Breast epithelium (tissue), 4 donors: ENCODE results near the gene RAET1E. TPM values are rescaled to one million over a fixed set of nuclear protein-coding genes. Genes with fewer than 3 reads are reported as not detected.
"Not testable (repeated sequence)": the region's sequence is repeated elsewhere in the genome, so short reads cannot be mapped to it uniquely, and the experiment has no call there.

Experiments used
- DNase-seq, 2 donors: peaks; one replicate each; pipeline ENCODE4 v3.0.0-alpha.2; 2019; ENCODE audit warnings: low spot score in 2 of 2
- H3K27ac ChIP-seq, 2 donors: fragments of 200-600 bp; sonication (generic) in 1 of 2; one replicate each; pipeline ENCODE4 v1.5.1; 2016 to 2019; ENCODE audit warnings: mild to moderate bottlenecking in 1 of 2
- H3K27me3 ChIP-seq, 2 donors: fragments of 200-600 bp; sonication (generic) in 1 of 2; one replicate each; pipeline versions ENCODE4 v1.5.1 to v1.6.0; 2017 to 2019; ENCODE audit warnings: control low read depth in 1 of 2, mild to moderate bottlenecking in 1 of 2
- H3K36me3 ChIP-seq: fragments of 200-600 bp; one replicate; pipeline ENCODE4 v1.5.1; 2019
- H3K4me1 ChIP-seq, 2 donors: fragments of 200-600 bp; sonication (generic); one replicate each; pipeline ENCODE4 v1.5.1; 2016 to 2019; ENCODE audit warnings: control low read depth in 1 of 2
- H3K4me3 ChIP-seq, 3 donors: fragments of 200-600 bp; sonication (generic); 1 replicate in 2 of 3; 2 replicates in 1 of 3; pipeline ENCODE4 v1.5.1; 2016 to 2019; ENCODE audit warnings: mild to moderate bottlenecking in 3 of 3, moderate library complexity in 2 of 3
- H3K9me3 ChIP-seq, 2 donors: fragments of 200-600 bp; sonication (generic) in 1 of 2; one replicate each; pipeline ENCODE4 v1.5.1; 2016 to 2019; ENCODE audit warnings: control low read depth in 1 of 2
- POLR2A ChIP-seq: fragments of 450-650 bp; IDR thresholded peaks from one replicate; pipeline ENCODE4 v1.6.1; 2016; ENCODE audit warnings: antibody characterized with exemption, mild to moderate bottlenecking, moderate library complexity
- POLR2AphosphoS5 ChIP-seq, 3 donors: sonication (generic); formaldehyde crosslinking; IDR thresholded peaks; one replicate each; pipeline ENCODE4 v1.6.1; 2017; ENCODE audit warnings: antibody characterized with exemption in 3 of 3
- intact Hi-C: fragments of 100-400 bp; cut with DNase I; formaldehyde crosslinking; loops from one replicate; pipeline ENCODE4 v1.15.1; 2023; ENCODE audit warnings: low total_unique reads
- total RNA-seq, 3 donors: library from RNA; depleted of rRNA; stranded (reverse); fragments of >200 nt; gene quantifications; one replicate each; pipeline ENCODE4 v1.1.0, GENCODE V29; 2016
- TF ChIP-seq, protein P1 (sequence below), 3 donors: fragments of 450-650 bp; IDR thresholded peaks; one replicate each; pipeline ENCODE4 v1.5.1; 2016 to 2017; ENCODE audit warnings: antibody characterized with exemption in 3 of 3, mild to moderate bottlenecking in 3 of 3, moderate library complexity in 3 of 3

The RAET1E gene, protein sequence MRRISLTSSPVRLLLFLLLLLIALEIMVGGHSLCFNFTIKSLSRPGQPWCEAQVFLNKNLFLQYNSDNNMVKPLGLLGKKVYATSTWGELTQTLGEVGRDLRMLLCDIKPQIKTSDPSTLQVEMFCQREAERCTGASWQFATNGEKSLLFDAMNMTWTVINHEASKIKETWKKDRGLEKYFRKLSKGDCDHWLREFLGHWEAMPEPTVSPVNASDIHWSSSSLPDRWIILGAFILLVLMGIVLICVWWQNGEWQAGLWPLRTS
- 1 to 10 TPM in 1 of 3 donors, not detected in 2; 2.0 TPM for total RNA-seq

DNA sequence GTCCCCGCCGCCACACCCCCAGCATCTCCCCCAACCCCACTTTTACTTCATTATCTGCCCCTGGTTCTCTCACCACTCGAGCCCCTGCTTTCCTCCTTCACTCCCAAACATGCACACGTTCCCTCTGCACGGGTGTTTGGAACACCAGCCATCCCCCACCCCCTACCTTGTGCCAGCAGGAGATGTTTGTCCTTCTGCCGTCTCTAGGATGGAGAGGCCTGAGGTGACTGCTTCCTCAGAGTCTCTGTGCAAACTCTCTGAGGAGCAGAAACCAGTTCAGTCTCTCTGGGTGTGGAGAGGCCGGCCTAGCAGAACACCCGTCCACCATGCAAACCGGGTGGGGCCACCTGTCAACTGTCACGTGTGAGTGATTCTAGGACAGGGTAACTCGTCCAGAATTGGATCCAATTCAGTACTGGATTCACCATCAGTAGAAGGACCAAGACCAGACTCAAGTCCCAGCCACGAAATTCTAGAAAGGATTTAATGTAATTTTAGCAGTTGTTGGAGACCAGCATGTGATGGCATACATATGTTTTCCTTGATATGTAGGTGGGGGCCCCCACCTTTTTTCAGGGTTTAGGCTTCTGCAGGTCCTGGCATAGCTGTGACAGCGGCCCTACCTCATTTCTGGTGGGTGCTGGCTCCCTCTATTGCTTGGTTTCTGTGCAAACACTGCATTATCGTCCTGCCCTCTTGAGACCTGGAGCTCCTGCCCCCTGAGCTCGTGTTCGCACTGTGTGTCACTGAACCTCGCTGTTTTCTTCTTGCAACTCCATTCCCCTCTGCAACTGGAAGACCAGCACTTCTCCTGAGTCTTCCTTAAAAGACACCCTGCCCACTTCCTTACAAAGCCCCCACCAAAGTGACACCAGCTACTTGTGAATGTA, at the start of gene RAET1E:
TSS of gene RAET1E (minus strand) at position 259 of the 890 bp plus-strand sequence. CDS start 7,212 bp downstream, outside the sequence.
- intact Hi-C loops, result no loop called here
- no peaks in the 10 kb centered on the region for H3K9me3 ChIP-seq
- H3K4me3 ChIP-seq, result peak within 1 kb of the TSS; percentile 28 to 58 (median 41)
- DNase-seq, result no peak
- TF ChIP-seq POLR2AphosphoS5 (IDR thresholded peaks at IDR 0.05) (no peak), POLR2A (no peak)
- TF ChIP-seq, protein P1, sequence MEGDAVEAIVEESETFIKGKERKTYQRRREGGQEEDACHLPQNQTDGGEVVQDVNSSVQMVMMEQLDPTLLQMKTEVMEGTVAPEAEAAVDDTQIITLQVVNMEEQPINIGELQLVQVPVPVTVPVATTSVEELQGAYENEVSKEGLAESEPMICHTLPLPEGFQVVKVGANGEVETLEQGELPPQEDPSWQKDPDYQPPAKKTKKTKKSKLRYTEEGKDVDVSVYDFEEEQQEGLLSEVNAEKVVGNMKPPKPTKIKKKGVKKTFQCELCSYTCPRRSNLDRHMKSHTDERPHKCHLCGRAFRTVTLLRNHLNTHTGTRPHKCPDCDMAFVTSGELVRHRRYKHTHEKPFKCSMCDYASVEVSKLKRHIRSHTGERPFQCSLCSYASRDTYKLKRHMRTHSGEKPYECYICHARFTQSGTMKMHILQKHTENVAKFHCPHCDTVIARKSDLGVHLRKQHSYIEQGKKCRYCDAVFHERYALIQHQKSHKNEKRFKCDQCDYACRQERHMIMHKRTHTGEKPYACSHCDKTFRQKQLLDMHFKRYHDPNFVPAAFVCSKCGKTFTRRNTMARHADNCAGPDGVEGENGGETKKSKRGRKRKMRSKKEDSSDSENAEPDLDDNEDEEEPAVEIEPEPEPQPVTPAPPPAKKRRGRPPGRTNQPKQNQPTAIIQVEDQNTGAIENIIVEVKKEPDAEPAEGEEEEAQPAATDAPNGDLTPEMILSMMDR (IDR thresholded peaks at IDR 0.05), result no peak
- H3K27ac ChIP-seq, result peak within 1 kb of the TSS; percentile 87 to 92
- peaks cover 0 to 6% of the 10 kb centered on the region in 2 donors for H3K4me1 ChIP-seq
- no peaks in the 10 kb centered on the region for H3K27me3 ChIP-seq
- H3K36me3 ChIP-seq, result no peaks in the 10 kb centered on the region

DNA sequence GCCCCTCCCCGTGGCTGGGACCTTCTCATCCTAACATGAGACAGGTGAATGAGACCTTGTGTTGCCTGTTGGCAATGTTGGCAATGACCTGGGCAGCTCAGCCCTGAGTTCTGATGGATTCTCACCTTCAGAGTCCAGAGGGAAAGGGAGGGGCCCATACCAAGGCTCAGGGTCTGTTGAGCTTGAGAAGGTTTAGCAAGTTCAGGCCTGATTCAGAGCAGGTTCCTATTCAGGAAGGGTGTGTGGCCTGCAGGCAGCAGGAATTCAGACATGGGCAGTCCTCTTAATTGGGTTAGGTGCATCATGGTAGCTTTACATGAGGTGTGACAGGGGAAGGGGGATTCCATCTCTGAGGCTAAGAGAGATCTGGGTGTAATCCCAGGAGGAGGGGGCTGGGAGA, 49.6 kb upstream of the RAET1E start:
- H3K36me3 ChIP-seq, H3K9me3 ChIP-seq, DNase-seq, H3K27ac ChIP-seq, H3K4me3 ChIP-seq, H3K4me1 ChIP-seq, intact Hi-C loops: not testable (repeated sequence)
- peaks cover 0 to 17% of the 10 kb centered on the region in 2 donors for H3K27me3 ChIP-seq

DNA sequence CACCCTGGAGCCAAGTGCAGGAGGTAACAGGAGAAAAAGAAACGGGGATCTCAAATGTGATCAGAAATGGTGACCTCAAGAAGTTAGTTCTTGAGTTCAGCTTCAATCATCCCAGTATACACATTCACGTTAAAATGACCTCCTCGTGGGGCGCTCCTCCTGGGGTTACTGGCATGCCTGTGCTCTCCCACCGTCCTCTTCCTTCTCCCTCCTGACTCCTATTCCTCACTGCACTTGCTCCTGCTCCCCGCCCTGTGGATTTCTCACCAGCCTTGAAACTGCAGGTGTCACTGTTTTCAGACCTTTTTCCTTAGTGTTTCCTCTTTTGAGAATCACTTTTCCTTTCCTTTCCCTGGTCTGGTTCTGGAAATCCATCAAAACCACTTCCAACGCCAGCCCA, 48.7 kb upstream of the RAET1E start:
- H3K4me1 ChIP-seq, H3K4me3 ChIP-seq, DNase-seq, H3K36me3 ChIP-seq, H3K9me3 ChIP-seq, intact Hi-C loops, H3K27ac ChIP-seq: not testable (repeated sequence)
- H3K27me3 ChIP-seq, result peaks cover 0 to 10% of the 10 kb centered on the region in 2 donors

DNA sequence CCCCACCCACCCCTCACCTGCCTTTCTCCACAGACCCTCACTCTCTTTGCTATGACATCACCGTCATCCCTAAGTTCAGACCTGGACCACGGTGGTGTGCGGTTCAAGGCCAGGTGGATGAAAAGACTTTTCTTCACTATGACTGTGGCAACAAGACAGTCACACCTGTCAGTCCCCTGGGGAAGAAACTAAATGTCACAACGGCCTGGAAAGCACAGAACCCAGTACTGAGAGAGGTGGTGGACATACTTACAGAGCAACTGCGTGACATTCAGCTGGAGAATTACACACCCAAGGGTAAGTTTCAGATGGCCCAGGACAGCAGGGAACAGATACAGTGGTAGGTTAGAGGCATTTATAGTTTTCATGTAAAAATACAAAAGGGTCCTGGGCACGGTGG, 47.4 kb upstream of the RAET1E start:
- H3K36me3 ChIP-seq, intact Hi-C loops, H3K9me3 ChIP-seq, H3K4me3 ChIP-seq, H3K27ac ChIP-seq, DNase-seq, H3K4me1 ChIP-seq, H3K27me3 ChIP-seq: not testable (repeated sequence)

DNA sequence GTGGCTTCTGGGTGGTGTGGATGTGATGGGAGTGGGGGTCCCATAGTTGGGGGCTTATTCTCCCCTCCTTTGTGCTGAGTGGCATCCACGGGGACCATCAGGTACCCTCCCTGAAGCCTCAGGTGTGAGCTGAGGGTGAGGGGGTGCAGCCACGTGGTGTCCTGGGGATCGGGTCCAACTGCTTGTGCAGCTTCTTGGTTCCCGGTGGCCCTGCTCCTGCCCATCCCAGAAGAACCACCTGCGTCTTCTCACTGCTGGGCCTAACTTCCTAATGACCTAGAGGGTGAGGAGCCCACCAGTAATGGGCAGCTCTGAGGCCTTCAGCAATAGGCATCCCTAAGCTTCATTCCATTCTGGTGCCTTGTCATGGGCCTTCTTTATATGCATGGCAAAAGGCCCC, 45.4 kb upstream of the RAET1E start:
- H3K36me3 ChIP-seq, DNase-seq, H3K4me1 ChIP-seq, H3K4me3 ChIP-seq, H3K27ac ChIP-seq, intact Hi-C loops, H3K9me3 ChIP-seq: not testable (repeated sequence)
- H3K27me3 ChIP-seq, result peaks cover 0 to 29% of the 10 kb centered on the region in 2 donors

DNA sequence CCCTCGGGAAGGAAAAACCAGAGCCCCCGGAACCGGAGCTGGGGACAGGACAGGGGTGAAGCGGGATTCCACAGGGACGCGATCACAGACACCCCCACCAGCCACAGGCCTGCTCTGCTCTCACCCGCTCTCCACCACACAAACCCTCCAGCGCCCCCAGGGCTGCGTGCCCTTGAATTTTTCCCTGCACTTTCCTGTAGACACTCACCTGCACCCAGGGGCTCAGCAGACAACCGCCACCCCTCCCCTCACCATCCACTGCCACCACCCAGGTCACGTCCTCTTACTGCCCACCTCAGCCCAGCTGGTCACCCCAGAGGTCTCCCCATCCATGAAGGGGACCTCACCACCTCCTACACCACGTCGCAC, 44.5 kb upstream of the RAET1E start:
- peak overlapping the region; percentile 40 to 74 (median 60) for H3K4me3 ChIP-seq
- H3K36me3 ChIP-seq, result no peaks in the 10 kb centered on the region
- no peak overlapping the region for H3K27ac ChIP-seq
- TF ChIP-seq POLR2AphosphoS5 (IDR thresholded peaks at IDR 0.05), result no peak
- TF ChIP-seq, protein P1 (IDR thresholded peaks at IDR 0.05), result no peak
- TF ChIP-seq POLR2A, result no peak
- intact Hi-C loops, result no loop called here
- no peaks in the 10 kb centered on the region for H3K9me3 ChIP-seq
- H3K4me1 ChIP-seq, result no peaks in the 10 kb centered on the region
- peaks cover 0 to 32% of the 10 kb centered on the region in 2 donors for H3K27me3 ChIP-seq
- DNase-seq, result no peak
